Tibial artery (tissue), 4 donors: ENCODE results near the gene CRKL.

ENCODE experiments used
- DNase-seq, 2 donors: peaks; one replicate each; pipeline ENCODE4 v3.0.0-alpha.2; 2019
- H3K27ac ChIP-seq, 2 donors: fragments of 200-600 bp; sonication (generic) in 1 of 2; 1 replicate in 1 of 2; 2 replicates in 1 of 2; pipeline ENCODE4 v1.5.1; 2018 to 2019; ENCODE audit warnings: mild to moderate bottlenecking in 1 of 2
- H3K27me3 ChIP-seq, 2 donors: fragments of 200-600 bp; sonication (generic) in 1 of 2; one replicate each; pipeline versions ENCODE4 v1.5.1 to v1.6.0; 2016 to 2019
- H3K36me3 ChIP-seq, 3 donors: fragments of 200-600 bp; sonication (generic) in 2 of 3; one replicate each; pipeline ENCODE4 v1.5.1; 2016 to 2019; ENCODE audit warnings: mild to moderate bottlenecking in 2 of 3
- H3K4me1 ChIP-seq, 4 donors: fragments of 200-600 bp; sonication (generic) in 2 of 4; 1 replicate in 3 of 4; 2 replicates in 1 of 4; pipeline ENCODE4 v1.5.1; 2016 to 2019
- H3K4me3 ChIP-seq, 2 donors: fragments of 200-600 bp; sonication (generic) in 1 of 2; 1 replicate in 1 of 2; 2 replicates in 1 of 2; pipeline ENCODE4 v1.5.1; 2018 to 2019; ENCODE audit warnings: mild to moderate bottlenecking in 2 of 2
- H3K9me3 ChIP-seq, 3 donors: fragments of 200-600 bp; sonication (generic) in 1 of 3; one replicate each; pipeline ENCODE4 v1.5.1; 2016 to 2019
- CTCF ChIP-seq, 2 experiments: fragments of 200-600 bp in 1 of 2; fragments of 450-650 bp in 1 of 2; IDR thresholded peaks; one replicate each; pipeline ENCODE4 v1.5.1; 2017 to 2019; ENCODE audit warnings: antibody characterized with exemption in 2 of 2, mild to moderate bottlenecking in 1 of 2, moderate library complexity in 1 of 2
- intact Hi-C: fragments of 100-400 bp; cut with DNase I; formaldehyde crosslinking; loops from one replicate; pipeline ENCODE4 v1.15.0; 2023; ENCODE audit warnings: low total_unique reads

The CRKL gene

DNA sequence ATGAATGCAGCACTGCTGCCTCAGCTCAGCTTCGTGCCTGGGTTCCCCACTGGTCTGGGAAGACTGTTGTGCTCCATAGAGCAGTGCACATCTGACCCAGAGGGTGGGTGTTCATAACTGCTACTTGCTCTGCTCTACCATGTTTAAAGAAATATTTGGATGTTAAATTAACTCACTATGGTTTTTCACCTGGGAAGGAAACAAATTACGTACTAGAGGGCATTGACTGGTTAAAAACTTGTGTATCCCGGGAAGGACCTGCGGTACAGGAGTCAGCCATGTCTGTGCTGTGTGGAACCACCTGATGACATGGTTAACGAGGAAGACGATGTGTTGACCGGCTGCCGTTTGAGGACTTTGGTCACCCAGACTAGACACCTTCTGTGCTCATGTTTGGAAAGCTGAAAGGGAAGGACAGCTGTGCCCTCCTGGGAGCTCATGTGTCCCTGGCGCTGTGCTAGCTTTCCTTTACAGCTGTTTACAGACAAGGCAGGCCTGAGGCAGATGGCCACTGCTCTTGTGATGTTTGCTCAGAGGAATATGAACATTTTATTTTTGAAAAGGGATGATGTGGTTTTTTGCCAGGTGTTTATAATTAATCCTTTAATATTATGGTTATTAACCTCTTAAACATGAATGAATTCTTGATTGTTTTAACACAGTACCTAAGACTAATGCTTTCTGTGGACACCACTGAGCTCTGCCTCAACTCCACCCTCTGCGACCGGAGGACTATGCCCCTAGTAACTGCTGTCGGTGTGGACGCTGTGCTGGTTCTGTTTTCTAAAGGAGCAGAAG, 35.5 kb downstream of the CRKL start:
- Histone ChIP-seq H3K27me3 (no peaks in the 10 kb centered on the region), H3K9me3 (no peaks in the 10 kb centered on the region), H3K4me3 (no peak overlapping the region), H3K27ac (no peak overlapping the region), H3K4me1 (peaks cover 0 to 16% (median 13%) of the 10 kb centered on the region in 4 donors), H3K36me3 (peaks cover 25 to 50% (median 33%) of the 10 kb centered on the region in 3 donors)
- intact Hi-C loops, result no loop called here
- no peak for TF ChIP-seq CTCF (IDR thresholded peaks at IDR 0.05)
- DNase-seq, result no peak

DNA sequence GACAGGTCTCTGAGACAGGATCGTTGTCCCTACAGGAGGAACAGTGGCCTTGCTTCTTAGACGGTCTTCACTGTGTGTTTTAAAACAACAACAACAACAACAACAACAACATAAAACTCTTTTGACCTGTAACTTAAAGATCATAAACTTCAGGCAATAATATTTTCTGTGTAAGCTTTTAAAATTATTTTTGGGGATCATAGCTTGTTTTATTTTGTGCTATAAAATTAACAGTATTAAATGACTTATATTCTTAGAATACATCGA, 36.1 kb downstream of the CRKL start:
- no peak overlapping the region for H3K27ac ChIP-seq
- no peaks in the 10 kb centered on the region for H3K27me3 ChIP-seq
- H3K9me3 ChIP-seq, result no peaks in the 10 kb centered on the region
- intact Hi-C loops, result no loop called here
- no peak for DNase-seq
- H3K4me3 ChIP-seq, result no peak overlapping the region
- TF ChIP-seq CTCF (IDR thresholded peaks at IDR 0.05), result no peak
- peaks cover 25 to 50% (median 33%) of the 10 kb centered on the region in 3 donors for H3K36me3 ChIP-seq
- peaks cover 0 to 22% (median 18%) of the 10 kb centered on the region in 4 donors for H3K4me1 ChIP-seq

DNA sequence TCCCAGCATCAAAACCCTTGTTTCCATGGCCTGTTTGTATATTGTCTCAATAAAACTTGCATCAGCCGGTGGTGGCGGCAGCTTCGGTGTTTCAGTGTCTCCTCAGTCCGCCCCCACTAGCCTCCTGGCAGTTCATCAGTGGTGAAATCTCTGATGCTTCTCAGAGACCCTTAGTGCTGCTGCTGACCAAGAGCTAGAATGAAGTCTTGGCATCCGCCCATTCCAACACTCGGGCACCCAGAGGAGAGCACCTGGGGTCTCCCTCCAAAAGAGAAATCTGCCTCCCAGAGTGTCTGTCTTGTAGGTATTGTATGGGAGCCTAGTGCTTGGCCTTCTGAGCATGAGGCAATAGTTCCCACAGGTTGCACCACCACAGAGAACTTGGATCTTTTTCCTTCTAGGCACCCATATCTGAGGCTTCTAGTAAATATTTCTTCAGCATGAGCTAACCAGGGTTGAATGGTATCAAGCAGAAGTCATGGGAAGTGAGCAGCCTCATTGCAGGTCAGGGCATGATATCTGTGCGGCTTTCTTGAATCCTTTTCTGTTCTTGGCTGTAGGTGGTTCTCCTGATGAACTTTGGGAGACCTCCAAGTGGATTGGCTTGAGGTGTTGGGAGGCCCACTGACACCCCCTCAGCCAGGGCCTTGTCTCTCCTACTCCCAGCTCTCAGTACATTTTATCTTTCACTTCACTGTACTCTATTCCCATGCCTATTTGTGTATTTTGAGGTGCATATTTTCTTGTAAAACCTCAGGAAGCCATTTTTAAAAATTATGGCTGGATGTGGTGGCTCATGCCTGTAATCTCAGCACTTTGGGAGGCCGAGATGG, 36.7 kb downstream of the CRKL start:
- no peak overlapping the region for H3K4me3 ChIP-seq
- H3K27ac ChIP-seq, result no peak overlapping the region
- intact Hi-C loops, result no loop called here
- no peak for DNase-seq
- H3K27me3 ChIP-seq, result no peaks in the 10 kb centered on the region
- H3K4me1 ChIP-seq, result peaks cover 0 to 23% (median 18%) of the 10 kb centered on the region in 4 donors
- TF ChIP-seq CTCF (IDR thresholded peaks at IDR 0.05), result no peak
- H3K36me3 ChIP-seq, result peaks cover 25 to 49% (median 33%) of the 10 kb centered on the region in 3 donors
- H3K9me3 ChIP-seq, result no peaks in the 10 kb centered on the region

- Histone ChIP-seq H3K36me3 (peaks cover 17 to 32% (median 28%) of the 10 kb centered on the region in 3 donors), H3K27me3 (peaks cover 0 to 6% of the 10 kb centered on the region in 2 donors), H3K4me1 (peaks cover 0 to 23% (median 18%) of the 10 kb centered on the region in 4 donors), H3K4me3 (no peak overlapping the region), H3K9me3 (no peaks in the 10 kb centered on the region), H3K27ac (no peak overlapping the region)
- no peak for DNase-seq
- intact Hi-C loops, result no loop called here
- TF ChIP-seq CTCF (IDR thresholded peaks at IDR 0.05), result no peak
These were observed 38.3 kb downstream of the CRKL start for GRCh38 chr22:20955548-20955947.

GRCh38 chr22:20956258-20957101, 39.3 kb downstream of the CRKL start:
- DNase-seq, result no peak
- Histone ChIP-seq H3K9me3 (no peaks in the 10 kb centered on the region), H3K4me1 (peaks cover 0 to 23% (median 18%) of the 10 kb centered on the region in 4 donors), H3K27ac (peak overlapping the region in 1 of 2 donors; percentile 17), H3K36me3 (peaks cover 9 to 23% (median 19%) of the 10 kb centered on the region in 3 donors), H3K27me3 (peaks cover 0 to 8% of the 10 kb centered on the region in 2 donors), H3K4me3 (peak overlapping the region; percentile 53 to 64)
- TF ChIP-seq CTCF (IDR thresholded peaks at IDR 0.05), result no peak
- intact Hi-C loops, result no loop called here
